Prostate gland (tissue), 2 donors: ENCODE measurements around the gene C1GALT1C1L. TPM values are rescaled to one million over a fixed set of nuclear protein-coding genes. Genes with fewer than 3 reads are reported as not detected.

Experiments used
- DNase-seq: peaks from one replicate; pipeline ENCODE4 v3.0.0-alpha.2; 2019; ENCODE audit warnings: low spot score
- H3K27ac ChIP-seq, 2 donors: fragments of 200-600 bp; sonication (generic); 2 replicates each; pipeline ENCODE4 v1.5.1; 2017 to 2019
- H3K27me3 ChIP-seq: fragments of 200-600 bp; sonication (generic); replicated peaks from 2 replicates; pipeline ENCODE4 v1.5.1; 2019; ENCODE audit not compliant: insufficient read depth
- H3K36me3 ChIP-seq, 2 donors: fragments of 200-600 bp; sonication (generic); 1 replicate in 1 of 2; 2 replicates in 1 of 2; pipeline versions ENCODE4 v1.5.1 to v1.8.1; 2017 to 2019
- H3K4me1 ChIP-seq: fragments of 200-600 bp; sonication (generic); replicated peaks from 2 replicates; pipeline ENCODE4 v1.5.1; 2019
- H3K4me3 ChIP-seq, 2 donors: fragments of 200-600 bp; sonication (generic); 2 replicates each; pipeline ENCODE4 v1.5.1; 2017 to 2019
- H3K9me3 ChIP-seq: fragments of 200-600 bp; sonication (generic); 2 replicates; pipeline ENCODE4 v1.5.1; 2017
- CTCF ChIP-seq, 4 experiments: fragments of 200-600 bp in 2 of 4; fragments of 450-650 bp in 2 of 4; sonication (generic) in 2 of 4; IDR thresholded peaks; 1 replicate in 3 of 4; 2 replicates in 1 of 4; pipeline ENCODE4 v1.5.1; 2016 to 2019; ENCODE audit warnings: antibody characterized with exemption in 4 of 4, mild to moderate bottlenecking in 2 of 4, moderate library complexity in 2 of 4
- POLR2A ChIP-seq: fragments of 450-650 bp; IDR thresholded peaks from one replicate; pipeline ENCODE4 v1.6.1; 2016; ENCODE audit warnings: antibody characterized with exemption, mild to moderate bottlenecking
- POLR2AphosphoS5 ChIP-seq: sonication (generic); formaldehyde crosslinking; IDR thresholded peaks from one replicate; pipeline ENCODE4 v1.6.1; 2017; ENCODE audit warnings: antibody characterized with exemption
- WGBS: methylation state at CpG from one replicate; pipeline ENCODE4 v1.1.5; 2018; 5-methylcytosine and 5-hydroxymethylcytosine counted together
- intact Hi-C: fragments of 100-400 bp; cut with DNase I; formaldehyde crosslinking; loops from one replicate; pipeline ENCODE4 v1.14.2; 2022
- total RNA-seq, 2 donors: library from RNA; depleted of rRNA; stranded (reverse); fragments of >200 nt; gene quantifications; one replicate each; pipeline ENCODE4 v1.1.0, GENCODE V29; 2016

C1GALT1C1L gene
- total RNA-seq, 2 donors from 2014 or later, result 0.91 to 2.3 TPM

- Histone ChIP-seq H3K9me3 (no peaks in the 10 kb centered on the region), H3K36me3 (no peaks in the 10 kb centered on the region), H3K27ac (no peak overlapping the region), H3K4me1 (no peaks in the 10 kb centered on the region), H3K27me3 (no peaks in the 10 kb centered on the region), H3K4me3 (no peak overlapping the region)
- intact Hi-C loops, result no loop called here
- no peak for DNase-seq
- no peak for TF ChIP-seq POLR2A
These were observed 41.1 kb upstream of the C1GALT1C1L start for GRCh38 chr2:43717322-43717721.

GRCh38 chr2:43715300-43716098 is 39.3 kb upstream of the C1GALT1C1L start:
- no peaks in the 10 kb centered on the region for H3K9me3 ChIP-seq
- no peaks in the 10 kb centered on the region for H3K36me3 ChIP-seq
- no peaks in the 10 kb centered on the region for H3K27me3 ChIP-seq
- H3K4me1 ChIP-seq, result no peaks in the 10 kb centered on the region
- intact Hi-C loops, result no loop called here
- no peak overlapping the region for H3K27ac ChIP-seq
- no peak overlapping the region for H3K4me3 ChIP-seq
- WGBS, result 91% methylated on average over 4 of the region's 4 CpGs
- no peak for DNase-seq
- TF ChIP-seq POLR2A (no peak), CTCF (IDR thresholded peaks at IDR 0.05) (no peak), POLR2AphosphoS5 (no peak)

GRCh38 chr2:43714164-43714563 is 37.9 kb upstream of the C1GALT1C1L start:
- H3K27ac ChIP-seq, result no peak overlapping the region
- TF ChIP-seq POLR2A (no peak), POLR2AphosphoS5 (no peak), CTCF (IDR thresholded peaks at IDR 0.05) (no peak)
- DNase-seq, result no peak
- WGBS, result 33% methylated on average over 2 of the region's 2 CpGs
- H3K36me3 ChIP-seq, result no peaks in the 10 kb centered on the region
- H3K9me3 ChIP-seq, result no peaks in the 10 kb centered on the region
- no peak overlapping the region for H3K4me3 ChIP-seq
- H3K27me3 ChIP-seq, result no peaks in the 10 kb centered on the region
- intact Hi-C loops, result no loop called here
- no peaks in the 10 kb centered on the region for H3K4me1 ChIP-seq

- TF ChIP-seq POLR2A (no peak), CTCF (IDR thresholded peaks at IDR 0.05) (no peak), POLR2AphosphoS5 (no peak)
- H3K9me3 ChIP-seq, result no peaks in the 10 kb centered on the region
- no peaks in the 10 kb centered on the region for H3K4me1 ChIP-seq
- H3K27ac ChIP-seq, result no peak overlapping the region
- no peaks in the 10 kb centered on the region for H3K27me3 ChIP-seq
- intact Hi-C loops, result no loop called here
- DNase-seq, result no peak
- H3K36me3 ChIP-seq, result no peaks in the 10 kb centered on the region
- H3K4me3 ChIP-seq, result no peak overlapping the region
These were observed 34.6 kb upstream of the C1GALT1C1L start for GRCh38 chr2:43710866-43711265.

- no peak for DNase-seq
- Histone ChIP-seq H3K9me3 (no peaks in the 10 kb centered on the region), H3K27ac (no peak overlapping the region), H3K4me3 (no peak overlapping the region), H3K4me1 (no peaks in the 10 kb centered on the region), H3K27me3 (no peaks in the 10 kb centered on the region), H3K36me3 (no peaks in the 10 kb centered on the region)
- intact Hi-C loops, result no loop called here
- no peak for TF ChIP-seq CTCF (IDR thresholded peaks at IDR 0.05)
- no peak for TF ChIP-seq POLR2A
- TF ChIP-seq POLR2AphosphoS5, result no peak
These were observed 32.7 kb upstream of the C1GALT1C1L start for GRCh38 chr2:43708891-43709290.
